Activated naive CD8-positive, alpha-beta T cell treated with anti-CD3 and anti-CD28 coated beads, Interleukin-2, amount 50 U/mL, for 16 hours (primary cell): Measurements from ENCODE around the gene CAMK1D.

Source experiments
- DNase-seq: peaks from one replicate; pipeline ENCODE4 v3.0.0-alpha.2; 2020; ENCODE audit warnings: low read depth, low spot score

CAMK1D gene

GRCh38 chr10:12755075-12755474 lies 405.7 kb downstream of the CAMK1D start:
- DNase-seq = no peak

GRCh38 chr10:12757351-12757750 lies 408.0 kb downstream of the CAMK1D start:
- DNase-seq = no peak

- DNase-seq = no peak
Measured at GRCh38 chr10:12758271-12758670, 408.9 kb downstream of the CAMK1D start.

GRCh38 chr10:12766223-12766622 lies 416.9 kb downstream of the CAMK1D start:
- DNase-seq = no peak

- no peak for DNase-seq
Measured at GRCh38 chr10:12768156-12769100, 419.1 kb downstream of the CAMK1D start.

GRCh38 chr10:12769323-12770044 lies 420.1 kb downstream of the CAMK1D start:
- no peak for DNase-seq

- no peak for DNase-seq
Measured at GRCh38 chr10:12771981-12772760, 422.8 kb downstream of the CAMK1D start.

- DNase-seq = no peak
Measured at GRCh38 chr10:12772797-12773587, 423.6 kb downstream of the CAMK1D start.

GRCh38 chr10:12774204-12774894 lies 425.0 kb downstream of the CAMK1D start:
- no peak for DNase-seq

GRCh38 chr10:12777840-12778585 lies 428.7 kb downstream of the CAMK1D start:
- DNase-seq = no peak

GRCh38 chr10:12780634-12781601 lies 431.6 kb downstream of the CAMK1D start:
- DNase-seq = no peak

- no peak for DNase-seq
Measured at GRCh38 chr10:12781976-12782375, 432.6 kb downstream of the CAMK1D start.

- DNase-seq = no peak
Measured at GRCh38 chr10:12782537-12782936, 433.2 kb downstream of the CAMK1D start.

- no peak for DNase-seq
Measured at GRCh38 chr10:12783293-12783692, 433.9 kb downstream of the CAMK1D start.

- no peak for DNase-seq
Measured at GRCh38 chr10:12784646-12785045, 435.3 kb downstream of the CAMK1D start.

GRCh38 chr10:12785415-12785831 lies 436.1 kb downstream of the CAMK1D start:
- DNase-seq = no peak

- DNase-seq = no peak
Measured at GRCh38 chr10:12787297-12787696, 437.9 kb downstream of the CAMK1D start.

- DNase-seq = no peak
Measured at GRCh38 chr10:12788277-12788676, 438.9 kb downstream of the CAMK1D start.

GRCh38 chr10:12790270-12790669 lies 440.9 kb downstream of the CAMK1D start:
- DNase-seq = no peak
